ENCODE results near the gene DLGAP4. TPM values are rescaled to one million over a fixed set of nuclear protein-coding genes. Genes with fewer than 3 reads are reported as not detected.

DLGAP4 gene
- total and polyA plus RNA-seq, 2 of the 8 experiments (the other 6 are each of a cell fraction or from before 2014, with no cell fraction given), result 41.2 to 57.2 TPM

GRCh38 chr20:36313926-36314325 lies 7.8 kb downstream of the DLGAP4 start:
- H3K9me3 ChIP-seq (ENCODE audit: insufficient read depth in 2 of 2, low read depth in 1 of 2, low read length in 1 of 2), result no peaks in the 10 kb centered on the region
- 88% methylated on average over 10 of the region's 11 CpGs; no CpG with 5 or more reads in 1 of the 2 experiments for WGBS, 2 experiments (ENCODE audit: extremely low coverage in 1 of 2, insufficient coverage in 1 of 2, insufficient read length in 1 of 2, insufficient replicate concordance in 2 of 2, low coverage in 1 of 2, low lambda C conversion rate in 2 of 2, missing lambda C conversion rate in 1 of 2)
- H3K9ac ChIP-seq (replicated peaks in 1 of 4; ENCODE audit: extremely low read depth in 1 of 4, low read depth in 3 of 4, low read length in 3 of 4), result no peak overlapping the region
- TF ChIP-seq EP300 (IDR thresholded peaks at IDR 0.05; ENCODE audit: borderline replicate concordance in 1 of 2, low read depth in 2 of 2, low read length in 2 of 2) (no peak), TAF1 (IDR thresholded peaks at IDR 0.05; ENCODE audit: low read depth, low read length) (no peak), RXRA (IDR thresholded peaks at IDR 0.05; ENCODE audit: insufficient read depth, low read depth, low read length) (no peak), SIX5 (IDR thresholded peaks at IDR 0.05; ENCODE audit: low read depth, low read length) (no peak), USF2 (IDR thresholded peaks at IDR 0.05; ENCODE audit: low read length) (no peak), EGR1 (IDR thresholded peaks at IDR 0.05; ENCODE audit: borderline replicate concordance, low read depth, low read length) (no peak), POLR2A (IDR thresholded peaks at IDR 0.05; ENCODE audit: control extremely low read depth in 1 of 2, low read depth in 2 of 2, low read length in 2 of 2) (no peak), FOSL1 (IDR thresholded peaks at IDR 0.05; ENCODE audit: insufficient read depth, low read depth, low read length) (no peak), TBP (IDR thresholded peaks at IDR 0.05; ENCODE audit: low read depth, low read length) (no peak), NANOG (IDR thresholded peaks at IDR 0.05; ENCODE audit: insufficient read depth, low read depth, low read length, poor library complexity, severe bottlenecking) (no peak), RAD21 (IDR thresholded peaks at IDR 0.05 in 1 of 2, conservative IDR thresholded peaks at IDR 0.05 in 1 of 2; ENCODE audit: low read depth in 2 of 2, low read length in 2 of 2) (no peak)
- TF ChIP-seq, protein P1, sequence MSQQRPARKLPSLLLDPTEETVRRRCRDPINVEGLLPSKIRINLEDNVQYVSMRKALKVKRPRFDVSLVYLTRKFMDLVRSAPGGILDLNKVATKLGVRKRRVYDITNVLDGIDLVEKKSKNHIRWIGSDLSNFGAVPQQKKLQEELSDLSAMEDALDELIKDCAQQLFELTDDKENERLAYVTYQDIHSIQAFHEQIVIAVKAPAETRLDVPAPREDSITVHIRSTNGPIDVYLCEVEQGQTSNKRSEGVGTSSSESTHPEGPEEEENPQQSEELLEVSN (IDR thresholded peaks at IDR 0.05), result no peak
- H4K8ac ChIP-seq (ENCODE audit: extremely low read depth, insufficient read depth, low read length), result no peak overlapping the region
- H3K18ac ChIP-seq (ENCODE audit: extremely low read depth, low read length), result no peak overlapping the region
- no peak overlapping the region for H2BK12ac ChIP-seq (ENCODE audit: low read depth, low read length)
- H4K5ac ChIP-seq (ENCODE audit: insufficient read length, low read depth, low read length), result no peak overlapping the region
- H4K91ac ChIP-seq (replicated peaks; ENCODE audit: insufficient read length, low read length), result no peak overlapping the region
- H3K79me1 ChIP-seq (ENCODE audit: low read depth, low read length), result peaks cover 5% of the 10 kb centered on the region
- H3K23me2 ChIP-seq (ENCODE audit: low read depth, low read length), result peaks cover 6% of the 10 kb centered on the region; the same call in 1 of the 2 replicates
- H2AFZ ChIP-seq (ENCODE audit: low read length), result no peak overlapping the region
- peaks cover 2 to 11% of the 10 kb centered on the region in 2 experiments for H4K20me1 ChIP-seq (replicated peaks in 1 of 2; ENCODE audit: control insufficient read depth in 1 of 2, insufficient read depth in 2 of 2, low read length in 2 of 2)
- no peak overlapping the region for H2BK120ac ChIP-seq (replicated peaks; ENCODE audit: low read depth, low read length)
- FAIRE-seq, result no peak
- H2BK20ac ChIP-seq (ENCODE audit: low read length), result no peak overlapping the region; the same call in 1 of the 2 replicates
- H3K4me1 ChIP-seq (replicated peaks in 1 of 4; ENCODE audit: control insufficient read depth in 3 of 4, insufficient read depth in 4 of 4, low read length in 3 of 4), result peaks cover 0 to 4% (median 1%) of the 10 kb centered on the region in 4 experiments; a peak in 2 of 7 replicates
- H3K4me3 ChIP-seq (ENCODE audit: extremely low read depth in 1 of 4, insufficient read depth in 2 of 4, low read depth in 3 of 4, low read length in 4 of 4), result no peak overlapping the region
- H3K27me3 ChIP-seq (replicated peaks in 1 of 4; ENCODE audit: control insufficient read depth in 3 of 4, extremely low read depth in 1 of 4, insufficient read depth in 3 of 4, low read length in 3 of 4), result no peaks in the 10 kb centered on the region; a peak in 2 of 7 replicates
- H2BK5ac ChIP-seq (ENCODE audit: low read depth, low read length), result no peak overlapping the region
- H3K4ac ChIP-seq (replicated peaks; ENCODE audit: insufficient read length, low read depth, low read length), result no peak overlapping the region
- H3K4me2 ChIP-seq (ENCODE audit: insufficient read depth in 1 of 2, low read depth in 2 of 2, low read length in 2 of 2), result no peak overlapping the region
- ChIA-PET POLR2A (ENCODE audit: partially characterized antibody) (interaction anchor here (0.9 kb wide), 1 partner anchor 49 kb away, joined by 3 read pairs; no protein-coding TSS in a partner anchor), CTCF (ENCODE audit: partially characterized antibody) (interaction anchor here (0.9 to 1.5 kb wide), 5 partner anchors 28 to 98 kb away, joined by 4 to 6 read pairs (median 4); no protein-coding TSS in a partner anchor)
- no peaks in the 10 kb centered on the region for H3K79me2 ChIP-seq (ENCODE audit: control insufficient read depth in 1 of 2, insufficient read depth in 2 of 2, low read length in 2 of 2)
- H3K27ac ChIP-seq (ENCODE audit: low read depth, low read length), result no peak overlapping the region
- no peak overlapping the region for H3K56ac ChIP-seq (replicated peaks; ENCODE audit: insufficient read length, low read depth, low read length)
- H3K14ac ChIP-seq (ENCODE audit: insufficient read length), result no peak overlapping the region
- no peak overlapping the region for H3K23ac ChIP-seq (ENCODE audit: insufficient read length)
- DNase-seq (ENCODE audit: low read depth in 1 of 2, low spot score in 2 of 2), result no peak
- no peak overlapping the region for H2BK15ac ChIP-seq (ENCODE audit: low read length)
- H2AK5ac ChIP-seq (ENCODE audit: low read depth, low read length), result no peak overlapping the region
- H3K36me3 ChIP-seq (ENCODE audit: control insufficient read depth in 2 of 4, insufficient read depth in 4 of 4, low read length in 3 of 4), result no peaks in the 10 kb centered on the region

All from H1 (cell line).